Cardiac muscle cell (in vitro differentiated cells and primary cell): Measurements from ENCODE around the gene SLFN5. TPM values are rescaled to one million over a fixed set of nuclear protein-coding genes. Genes with fewer than 3 reads are reported as not detected.
A peak's percentile ranks its signal among the peaks of the same experiment; 100 is the strongest.

ENCODE experiments used
- DNase-seq, 2 donors: peaks; one replicate each; pipeline versions ENCODE4 v3.0.0 to v3.0.0-alpha.2; 2010 to 2017; ENCODE audit warnings: low read depth in 1 of 2, low spot score in 1 of 2
- H3K27ac ChIP-seq: fragments of 200-600 bp; sonication (generic); 2 replicates; pipeline ENCODE4 v1.5.1; 2016
- H3K27me3 ChIP-seq: fragments of 200-600 bp; sonication (generic); 2 replicates; pipeline ENCODE4 v1.6.0; 2016; ENCODE audit warnings: control low read depth
- H3K36me3 ChIP-seq: fragments of 200-600 bp; sonication (generic); 2 replicates; pipeline ENCODE4 v1.5.1; 2016; ENCODE audit warnings: control low read depth
- H3K4me1 ChIP-seq: fragments of 200-600 bp; sonication (generic); 2 replicates; pipeline ENCODE4 v1.8.1; 2017; ENCODE audit warnings: low read depth, mild to moderate bottlenecking, mixed run types
- H3K4me3 ChIP-seq: fragments of 200-600 bp; sonication (generic); 2 replicates; pipeline ENCODE4 v1.5.1; 2016; ENCODE audit warnings: mild to moderate bottlenecking
- H3K9me3 ChIP-seq: fragments of 200-600 bp; sonication (generic); 2 replicates; pipeline ENCODE4 v1.5.1; 2017; ENCODE audit warnings: low read depth, mild to moderate bottlenecking, control low read depth
- polyA plus RNA-seq: library from polyadenylated mRNA; unstranded; fragments of >200 nt; fragmentation: Nextera tagmentation; extraction: Ambion mirVana; gene quantifications from 2 replicates; pipeline ENCODE4 v1.2.1, GENCODE V29; 2016
- total RNA-seq: library from RNA; depleted of rRNA; stranded (reverse); fragments of >200 nt; gene quantifications from 2 replicates; pipeline ENCODE4 v1.2.3, GENCODE V29; 2016
- TF ChIP-seq, protein P1 (sequence below): IDR thresholded peaks from 2 replicates; pipeline ENCODE4 v1.5.1; 2012; ENCODE audit warnings: low read depth, mild to moderate bottlenecking, low read length

Gene SLFN5
- total and polyA plus RNA-seq, 2 experiments from 2014 or later: 2.7 to 8.3 TPM

DNA sequence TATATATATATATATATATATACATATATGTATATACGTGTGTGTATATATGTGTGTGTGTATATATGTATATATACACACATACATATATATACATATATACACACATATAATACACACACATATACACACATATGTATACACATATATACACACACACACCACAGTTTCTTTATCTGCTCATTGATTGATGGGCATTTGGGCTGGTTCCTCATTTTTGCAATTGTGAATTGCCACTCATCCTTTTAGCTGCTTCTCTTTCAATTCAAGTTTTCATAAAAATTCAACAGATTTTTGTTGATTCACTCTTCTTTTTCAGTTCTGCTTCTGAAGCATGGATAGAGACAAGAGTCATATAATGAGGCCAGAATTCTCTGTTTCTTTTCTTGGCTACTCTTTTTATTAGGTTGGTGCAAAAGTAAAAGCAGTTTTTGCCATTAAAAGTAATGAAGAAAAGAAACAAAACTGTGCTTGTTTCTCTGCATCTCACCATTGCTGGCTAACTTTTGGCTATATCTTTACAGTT lies 44.5 kb downstream of the SLFN5 start:
- Histone ChIP-seq H3K4me3 (no peak overlapping the region), H3K4me1 (no peaks in the 10 kb centered on the region), H3K27me3 (no peaks in the 10 kb centered on the region), H3K27ac (no peak overlapping the region), H3K9me3 (no peaks in the 10 kb centered on the region), H3K36me3 (no peaks in the 10 kb centered on the region)
- TF ChIP-seq, protein P1, sequence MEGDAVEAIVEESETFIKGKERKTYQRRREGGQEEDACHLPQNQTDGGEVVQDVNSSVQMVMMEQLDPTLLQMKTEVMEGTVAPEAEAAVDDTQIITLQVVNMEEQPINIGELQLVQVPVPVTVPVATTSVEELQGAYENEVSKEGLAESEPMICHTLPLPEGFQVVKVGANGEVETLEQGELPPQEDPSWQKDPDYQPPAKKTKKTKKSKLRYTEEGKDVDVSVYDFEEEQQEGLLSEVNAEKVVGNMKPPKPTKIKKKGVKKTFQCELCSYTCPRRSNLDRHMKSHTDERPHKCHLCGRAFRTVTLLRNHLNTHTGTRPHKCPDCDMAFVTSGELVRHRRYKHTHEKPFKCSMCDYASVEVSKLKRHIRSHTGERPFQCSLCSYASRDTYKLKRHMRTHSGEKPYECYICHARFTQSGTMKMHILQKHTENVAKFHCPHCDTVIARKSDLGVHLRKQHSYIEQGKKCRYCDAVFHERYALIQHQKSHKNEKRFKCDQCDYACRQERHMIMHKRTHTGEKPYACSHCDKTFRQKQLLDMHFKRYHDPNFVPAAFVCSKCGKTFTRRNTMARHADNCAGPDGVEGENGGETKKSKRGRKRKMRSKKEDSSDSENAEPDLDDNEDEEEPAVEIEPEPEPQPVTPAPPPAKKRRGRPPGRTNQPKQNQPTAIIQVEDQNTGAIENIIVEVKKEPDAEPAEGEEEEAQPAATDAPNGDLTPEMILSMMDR: no peak
- no peak for DNase-seq

- TF ChIP-seq, protein P1: no peak
- no peaks in the 10 kb centered on the region for H3K4me1 ChIP-seq
- H3K27ac ChIP-seq: no peak overlapping the region
- no peak overlapping the region for H3K4me3 ChIP-seq
- no peaks in the 10 kb centered on the region for H3K27me3 ChIP-seq
- H3K9me3 ChIP-seq: no peaks in the 10 kb centered on the region
- no peak for DNase-seq
- no peaks in the 10 kb centered on the region for H3K36me3 ChIP-seq
Observed at GRCh38 chr17:35289222-35289621, 46.4 kb downstream of the SLFN5 start.

- no peaks in the 10 kb centered on the region for H3K36me3 ChIP-seq
- no peak overlapping the region for H3K4me3 ChIP-seq
- TF ChIP-seq, protein P1: no peak
- H3K4me1 ChIP-seq: no peaks in the 10 kb centered on the region
- peak in 1 of 2 donors; percentile 75 for DNase-seq
- no peaks in the 10 kb centered on the region for H3K9me3 ChIP-seq
- no peak overlapping the region for H3K27ac ChIP-seq
- H3K27me3 ChIP-seq: no peaks in the 10 kb centered on the region
Observed at GRCh38 chr17:35291802-35292201, 48.9 kb downstream of the SLFN5 start.

GRCh38 chr17:35293151-35293847 lies 50.4 kb downstream of the SLFN5 start:
- no peaks in the 10 kb centered on the region for H3K9me3 ChIP-seq
- no peak overlapping the region for H3K27ac ChIP-seq
- no peaks in the 10 kb centered on the region for H3K27me3 ChIP-seq
- no peaks in the 10 kb centered on the region for H3K36me3 ChIP-seq
- no peaks in the 10 kb centered on the region for H3K4me1 ChIP-seq
- no peak overlapping the region for H3K4me3 ChIP-seq
- DNase-seq: no peak
- TF ChIP-seq, protein P1: no peak

- no peaks in the 10 kb centered on the region for H3K36me3 ChIP-seq
- DNase-seq: no peak
- TF ChIP-seq, protein P1: no peak
- H3K27me3 ChIP-seq: no peaks in the 10 kb centered on the region
- no peak overlapping the region for H3K27ac ChIP-seq
- H3K4me3 ChIP-seq: no peak overlapping the region
- H3K4me1 ChIP-seq: no peaks in the 10 kb centered on the region
- no peaks in the 10 kb centered on the region for H3K9me3 ChIP-seq
Observed at GRCh38 chr17:35294756-35295155, 51.9 kb downstream of the SLFN5 start.
